ENCODE data around the gene ZNF722. TPM values are rescaled to one million over a fixed set of nuclear protein-coding genes. Genes with fewer than 3 reads are reported as not detected.

The ZNF722 gene
- not detected in 2 replicates for total RNA-seq (2013; cell fraction: nucleolus; rRNA removed)
- not detected in 2 replicates for total RNA-seq (2014; rRNA removed)
- total RNA-seq (2014; rRNA removed; fragmentation: Illumina TruSeq; extraction: Trizol): not detected in 2 replicates
- not detected in 2 replicates for total RNA-seq (2021)
- polyA plus RNA-seq (2011; ENCODE audit: low read depth): not detected
- not detected in 2 replicates for polyA plus RNA-seq (2011; rRNA removed)
- polyA plus RNA-seq (2011; cell fraction: cytosol; rRNA removed): not detected in 2 replicates
- polyA plus RNA-seq (2011; cell fraction: nucleus; rRNA removed): not detected in 2 replicates
- not detected in 2 replicates for polyA plus RNA-seq (2012)
- polyA plus RNA-seq (2014; fragmentation: Illumina TruSeq; extraction: Trizol): not detected in 2 replicates
- not detected for polyA plus RNA-seq (2014; fragmentation: Nextera tagmentation; extraction: Ambion mirVana)
- not detected in 2 replicates for polyA plus RNA-seq (2014; rRNA removed)
- not detected for polyA plus RNA-seq (2016; fragmentation: Nextera tagmentation; extraction: Ambion mirVana)
- polyA minus RNA-seq (2011; rRNA and poly(A)+ RNA removed): not detected in 2 replicates
- not detected in 2 replicates for polyA minus RNA-seq (2011; cell fraction: cytosol; rRNA and poly(A)+ RNA removed)
- polyA minus RNA-seq (2011; cell fraction: nucleus; rRNA and poly(A)+ RNA removed): not detected in 2 replicates
- not detected for Bru-seq, nascent RNA
- BruChase-seq, experiment 1, labeled RNA remaining after a 6-hour chase: not detected
- not detected for BruChase-seq, experiment 2, labeled RNA remaining after a 2-hour chase
- long read RNA-seq, experiment 1: 0 reads
- long read RNA-seq, experiment 2: 0 reads

DNA sequence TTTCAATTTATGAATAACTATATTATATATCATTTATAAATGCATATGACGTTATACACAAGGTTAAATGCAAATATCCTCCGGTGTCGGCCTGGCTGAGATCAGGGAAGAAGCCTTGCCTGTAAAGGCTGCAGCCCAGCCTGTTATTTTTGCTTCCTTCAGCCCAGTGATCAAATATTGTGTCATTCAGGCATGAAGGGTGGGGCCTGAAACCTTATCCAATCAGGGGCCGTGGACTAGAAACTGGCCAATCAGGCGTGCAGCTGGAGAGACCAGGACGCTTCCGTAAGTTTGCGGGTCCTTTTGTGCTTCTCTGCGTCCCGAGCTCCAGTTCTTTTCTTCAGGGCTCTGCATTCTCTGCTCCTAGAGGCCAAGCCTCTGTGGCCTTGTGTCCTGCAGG, at the start of gene ZNF722:
Gene ZNF722 (plus strand): TSS at position 301 of the 400 bp plus-strand sequence. CDS start 113 bp downstream, outside the sequence.
- H2AFZ ChIP-seq (ENCODE audit: control insufficient read depth, low read depth, low read length): no peak within 1 kb of the TSS
- no TSS peak for BruUV-seq (replicated peaks)

More for the DNA sequence above, at the start of gene ZNF722:
- Histone ChIP-seq H3K4me1 (ENCODE audit: control insufficient read depth, insufficient read depth, low read length) (no peaks in the 10 kb centered on the region), H4K20me1 (ENCODE audit: control insufficient read depth, insufficient read depth) (no peaks in the 10 kb centered on the region), H3K4me3 (no peak within 1 kb of the TSS), H3K36me3 (ENCODE audit: control insufficient read depth in 2 of 2, insufficient read depth in 2 of 2, low read length in 1 of 2) (no peaks in the 10 kb centered on the region), H3K27ac (ENCODE audit: control insufficient read depth, insufficient read depth) (no peak within 1 kb of the TSS), H3K4me2 (ENCODE audit: control insufficient read depth, insufficient read depth) (no peak within 1 kb of the TSS), H3K9ac (ENCODE audit: control insufficient read depth, insufficient read depth, low read length) (no peak within 1 kb of the TSS), H3K79me2 (ENCODE audit: control insufficient read depth, insufficient read depth, low read length) (no peaks in the 10 kb centered on the region), H3K27me3 (replicated peaks in 1 of 2; ENCODE audit: control insufficient read depth in 2 of 2, insufficient read depth in 2 of 2, low read length in 1 of 2) (no peaks in the 10 kb centered on the region), H3K9me3 (replicated peaks; ENCODE audit: control insufficient read depth, insufficient read depth, low read length) (no peaks in the 10 kb centered on the region; the same call in 2 of the 3 replicates)
- TF ChIP-seq BACH1 (IDR thresholded peaks at IDR 0.05; ENCODE audit: borderline replicate concordance) (no peak), EP300 (IDR thresholded peaks at IDR 0.05; ENCODE audit: borderline replicate concordance in 1 of 2, control insufficient read depth in 1 of 2, low read depth in 2 of 2, low read length in 2 of 2) (no peak), CREB1 (IDR thresholded peaks at IDR 0.05; ENCODE audit: low read depth) (no peak), RFX5 (IDR thresholded peaks at IDR 0.05; ENCODE audit: low read depth, low read length) (no peak)
- TF ChIP-seq, protein P1, sequence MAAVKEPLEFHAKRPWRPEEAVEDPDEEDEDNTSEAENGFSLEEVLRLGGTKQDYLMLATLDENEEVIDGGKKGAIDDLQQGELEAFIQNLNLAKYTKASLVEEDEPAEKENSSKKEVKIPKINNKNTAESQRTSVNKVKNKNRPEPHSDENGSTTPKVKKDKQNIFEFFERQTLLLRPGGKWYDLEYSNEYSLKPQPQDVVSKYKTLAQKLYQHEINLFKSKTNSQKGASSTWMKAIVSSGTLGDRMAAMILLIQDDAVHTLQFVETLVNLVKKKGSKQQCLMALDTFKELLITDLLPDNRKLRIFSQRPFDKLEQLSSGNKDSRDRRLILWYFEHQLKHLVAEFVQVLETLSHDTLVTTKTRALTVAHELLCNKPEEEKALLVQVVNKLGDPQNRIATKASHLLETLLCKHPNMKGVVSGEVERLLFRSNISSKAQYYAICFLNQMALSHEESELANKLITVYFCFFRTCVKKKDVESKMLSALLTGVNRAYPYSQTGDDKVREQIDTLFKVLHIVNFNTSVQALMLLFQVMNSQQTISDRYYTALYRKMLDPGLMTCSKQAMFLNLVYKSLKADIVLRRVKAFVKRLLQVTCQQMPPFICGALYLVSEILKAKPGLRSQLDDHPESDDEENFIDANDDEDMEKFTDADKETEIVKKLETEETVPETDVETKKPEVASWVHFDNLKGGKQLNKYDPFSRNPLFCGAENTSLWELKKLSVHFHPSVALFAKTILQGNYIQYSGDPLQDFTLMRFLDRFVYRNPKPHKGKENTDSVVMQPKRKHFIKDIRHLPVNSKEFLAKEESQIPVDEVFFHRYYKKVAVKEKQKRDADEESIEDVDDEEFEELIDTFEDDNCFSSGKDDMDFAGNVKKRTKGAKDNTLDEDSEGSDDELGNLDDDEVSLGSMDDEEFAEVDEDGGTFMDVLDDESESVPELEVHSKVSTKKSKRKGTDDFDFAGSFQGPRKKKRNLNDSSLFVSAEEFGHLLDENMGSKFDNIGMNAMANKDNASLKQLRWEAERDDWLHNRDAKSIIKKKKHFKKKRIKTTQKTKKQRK (IDR thresholded peaks at IDR 0.05; ENCODE audit: low read depth, low read length): no peak
- TF ChIP-seq, protein P2, sequence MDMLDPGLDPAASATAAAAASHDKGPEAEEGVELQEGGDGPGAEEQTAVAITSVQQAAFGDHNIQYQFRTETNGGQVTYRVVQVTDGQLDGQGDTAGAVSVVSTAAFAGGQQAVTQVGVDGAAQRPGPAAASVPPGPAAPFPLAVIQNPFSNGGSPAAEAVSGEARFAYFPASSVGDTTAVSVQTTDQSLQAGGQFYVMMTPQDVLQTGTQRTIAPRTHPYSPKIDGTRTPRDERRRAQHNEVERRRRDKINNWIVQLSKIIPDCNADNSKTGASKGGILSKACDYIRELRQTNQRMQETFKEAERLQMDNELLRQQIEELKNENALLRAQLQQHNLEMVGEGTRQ (IDR thresholded peaks at IDR 0.05; ENCODE audit: borderline replicate concordance, low read depth, low read length): no peak
- FAIRE-seq (no peak), ATAC-seq (no peak), DNase-seq (ENCODE audit: low read depth, low spot score) (no peak)
- in situ Hi-C loops (cut with MboI): no loop called here
- POLR2A ChIA-PET: no interaction called here
- RAD21 ChIA-PET (ENCODE audit: unreplicated experiment): no interaction called here
- SMC1A ChIA-PET (ENCODE audit: uncharacterized antibody, unreplicated experiment): no interaction called here
- intact Hi-C loops (cut with micrococcal nuclease; ENCODE audit: unreplicated experiment): no loop called here
- 57% methylated on average over 10 of the region's 10 CpGs for WGBS (ENCODE audit: insufficient coverage, insufficient replicate concordance, low lambda C conversion rate, missing lambda C conversion rate)
- CTCF ChIA-PET: no interaction called here

Measured in GM12878 (cell line).